HG02678 (cell line): ENCODE measurements around the gene MTX1.
"Not testable (repeated sequence)": the region's sequence is repeated elsewhere in the genome, so short reads cannot be mapped to it uniquely, and the experiment has no call there.

ENCODE experiments used
- ATAC-seq: cut with Tn5 transposase; IDR thresholded peaks from one replicate; pipeline ENCODE4 v1.9.1; 2021; ENCODE audit warnings: mild to moderate bottlenecking, moderate library complexity; ENCODE audit not compliant: unreplicated experiment

Gene MTX1

DNA sequence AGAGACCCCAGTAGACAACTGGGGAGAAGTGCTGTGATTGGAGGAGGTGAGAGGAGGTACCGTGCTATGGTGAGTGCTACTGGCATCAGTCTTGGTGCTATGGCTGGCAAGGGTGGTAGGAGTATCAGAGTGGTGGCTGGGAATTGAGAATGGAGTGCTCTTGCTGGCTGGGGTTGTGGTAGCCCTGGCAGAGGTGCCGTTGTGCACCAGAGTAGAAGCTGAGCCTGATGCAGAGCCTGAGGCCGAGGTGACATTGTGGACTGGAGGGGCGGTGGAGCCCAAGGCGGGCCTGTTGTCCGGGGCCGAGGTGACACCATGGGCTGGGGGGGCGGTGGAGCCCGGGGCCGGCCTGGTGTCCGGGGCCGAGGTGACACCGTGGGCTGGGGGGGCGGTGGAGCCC is 20.2 kb upstream of the MTX1 start:
- ATAC-seq: no peak

DNA sequence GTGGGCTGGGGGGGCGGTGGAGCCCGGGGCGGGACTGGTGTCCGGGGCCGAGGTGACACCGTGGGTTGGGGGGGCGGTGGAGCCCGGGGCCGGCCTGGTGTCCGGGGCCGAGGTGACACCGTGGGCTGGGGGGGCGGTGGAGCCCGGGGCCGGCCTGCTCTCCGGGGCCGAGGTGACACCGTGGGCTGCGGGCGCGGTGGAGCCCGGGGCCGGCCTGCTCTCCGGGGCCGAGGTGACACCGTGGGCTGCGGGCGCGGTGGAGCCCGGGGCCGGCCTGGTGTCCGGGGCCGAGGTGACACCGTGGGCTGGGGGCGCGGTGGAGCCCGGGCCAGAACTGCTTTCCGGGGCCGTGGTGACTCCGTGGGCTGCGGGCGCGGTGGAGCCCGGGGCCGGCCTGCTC is 18.6 kb upstream of the MTX1 start:
- not testable (repeated sequence) for ATAC-seq

GRCh38 chr1:155191904-155192303 is 16.6 kb upstream of the MTX1 start:
- ATAC-seq: no peak

DNA sequence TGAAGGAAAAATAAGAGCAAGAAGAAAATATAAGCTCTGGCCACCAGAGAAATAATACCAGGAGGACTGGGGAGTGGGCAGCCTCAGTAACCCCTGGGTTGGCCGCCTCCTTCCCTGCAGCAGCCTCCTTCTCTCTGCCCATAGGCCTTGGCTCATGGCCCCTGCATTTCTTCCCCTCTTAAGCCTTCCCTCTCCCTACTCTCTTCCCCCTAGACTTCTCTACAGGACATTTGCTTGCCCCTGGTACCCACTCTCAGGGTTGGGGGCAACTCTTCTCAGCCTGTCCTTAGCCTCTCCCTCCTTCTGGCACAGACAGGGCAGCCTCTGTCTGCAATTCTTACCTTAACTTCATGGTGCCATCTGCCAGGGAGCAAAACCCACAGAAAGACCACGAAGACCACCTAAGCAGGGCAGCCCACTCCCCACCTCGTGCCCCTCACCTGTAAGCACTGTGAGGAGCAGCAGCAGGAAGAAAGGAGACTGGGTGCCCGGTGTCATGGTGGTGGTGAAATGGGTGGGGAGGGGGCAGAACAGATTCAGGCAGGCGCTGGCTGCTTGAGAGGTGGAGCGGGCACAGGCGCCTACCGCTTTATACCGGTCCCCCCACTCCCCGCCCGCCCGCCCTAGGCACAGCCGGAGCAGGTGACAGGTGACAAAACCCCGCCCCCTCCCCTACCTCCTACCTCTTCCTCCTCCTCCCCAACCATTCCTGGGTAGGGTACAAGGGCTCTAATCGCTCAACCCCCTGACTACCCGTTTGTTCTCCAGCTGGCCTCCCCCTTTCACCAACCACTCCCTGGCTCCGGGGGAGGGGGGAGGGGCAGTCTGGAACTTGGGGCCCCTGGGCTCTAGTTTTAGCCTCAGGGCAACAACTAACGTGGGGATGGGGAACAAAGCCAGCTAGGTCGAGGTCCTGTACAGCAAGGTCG is 15.9 kb upstream of the MTX1 start:
- ATAC-seq: no peak

DNA sequence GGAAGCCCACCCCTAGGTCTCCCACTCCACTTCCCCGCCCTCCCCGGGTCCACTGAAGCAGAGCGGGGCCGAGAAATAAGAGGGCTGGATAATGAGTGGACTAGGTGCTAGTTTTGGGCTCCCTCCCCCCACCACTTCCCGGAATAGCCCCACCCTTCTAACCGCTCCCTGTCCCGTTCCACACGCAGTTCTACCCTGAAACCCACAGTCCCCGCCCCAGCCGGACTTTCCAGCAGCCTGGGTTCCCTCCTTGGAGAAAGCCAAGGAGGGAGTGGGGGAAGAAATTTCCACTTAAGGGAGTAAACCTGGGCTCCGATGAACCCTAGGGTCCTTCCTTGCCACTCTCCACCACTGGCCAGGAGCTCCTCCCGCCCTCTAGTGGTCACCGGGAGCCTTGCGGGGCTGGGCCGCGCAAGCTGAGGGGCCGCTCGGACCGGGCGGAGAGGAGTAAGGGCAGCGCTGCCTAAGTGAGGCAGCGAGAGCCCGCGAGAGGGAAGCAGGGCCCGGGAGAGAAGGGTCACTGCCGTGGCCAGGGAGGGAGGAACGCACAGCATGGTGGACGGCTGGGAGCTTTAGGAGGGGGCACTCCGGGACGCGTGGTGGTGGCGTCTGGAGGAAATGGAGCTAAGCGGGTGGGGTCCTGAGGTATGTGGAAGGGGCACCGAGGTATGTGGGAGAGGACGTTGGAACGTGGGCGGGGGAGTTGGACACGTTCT is 15.1 kb upstream of the MTX1 start:
- ATAC-seq: peak; percentile 81

DNA sequence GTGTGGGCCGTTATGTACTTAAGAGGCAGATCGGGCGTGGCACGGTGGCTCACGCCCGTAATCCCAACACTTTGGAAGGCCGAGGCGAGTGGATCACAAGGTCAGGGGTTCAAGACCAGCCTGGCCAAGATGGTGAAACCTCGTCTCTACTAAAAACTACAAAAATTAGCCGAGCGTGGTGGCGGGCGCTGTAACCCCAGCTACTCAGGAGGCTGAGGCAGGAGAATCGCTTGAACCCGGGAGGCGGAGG is 14.6 kb upstream of the MTX1 start:
- not testable (repeated sequence) for ATAC-seq

DNA sequence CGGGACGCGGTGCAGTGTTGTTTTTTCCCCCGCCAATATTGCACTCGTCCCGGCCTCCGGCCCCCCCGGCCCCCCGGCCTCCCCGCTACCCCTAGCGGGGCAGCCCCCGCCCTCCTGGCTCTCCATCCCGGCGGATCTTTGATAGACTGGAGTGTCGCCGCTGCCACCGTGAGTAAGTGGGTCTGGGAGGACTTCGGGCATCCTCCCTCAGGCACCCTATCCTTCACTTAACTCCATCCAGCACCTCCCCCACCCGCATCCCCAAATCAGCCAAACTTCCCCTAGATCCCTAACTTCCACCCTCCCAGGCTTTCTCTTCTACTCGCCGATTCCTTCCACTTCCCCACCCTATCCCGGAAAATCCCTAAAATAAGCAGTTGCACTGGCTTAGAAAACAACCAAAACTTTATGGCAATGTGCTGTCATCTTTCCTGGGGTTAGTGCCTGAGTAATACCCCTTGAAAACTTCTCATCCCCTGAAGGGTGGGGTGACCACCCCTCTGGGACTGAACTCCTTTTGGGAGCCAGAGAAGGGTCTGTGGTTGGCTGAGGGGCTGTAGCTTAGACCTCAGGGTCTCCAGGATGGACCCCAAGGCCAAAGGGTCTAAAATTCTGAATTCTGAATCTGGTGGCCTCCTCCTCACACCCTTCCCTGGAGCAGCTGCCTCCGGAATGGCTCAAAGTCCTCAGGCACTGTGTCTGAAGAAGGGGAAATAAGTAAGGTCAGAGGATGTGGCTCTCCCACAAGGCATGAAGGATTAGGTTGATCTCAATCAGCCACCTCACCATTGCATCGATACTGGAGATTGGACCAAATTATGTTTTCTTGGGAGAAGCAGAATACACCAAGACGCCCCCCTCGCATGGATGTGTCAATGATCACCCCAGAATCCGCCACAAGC is 13.0 kb upstream of the MTX1 start:
- no peak for ATAC-seq

- no peak for ATAC-seq
Observed at GRCh38 chr1:155196103-155196892, 12.2 kb upstream of the MTX1 start.

- ATAC-seq: no peak
Observed at GRCh38 chr1:155196893-155197638, 11.4 kb upstream of the MTX1 start.

- ATAC-seq: no peak
Observed at GRCh38 chr1:155197901-155198546, 10.5 kb upstream of the MTX1 start.

GRCh38 chr1:155198547-155198906 is 10.0 kb upstream of the MTX1 start:
- ATAC-seq: no peak

DNA sequence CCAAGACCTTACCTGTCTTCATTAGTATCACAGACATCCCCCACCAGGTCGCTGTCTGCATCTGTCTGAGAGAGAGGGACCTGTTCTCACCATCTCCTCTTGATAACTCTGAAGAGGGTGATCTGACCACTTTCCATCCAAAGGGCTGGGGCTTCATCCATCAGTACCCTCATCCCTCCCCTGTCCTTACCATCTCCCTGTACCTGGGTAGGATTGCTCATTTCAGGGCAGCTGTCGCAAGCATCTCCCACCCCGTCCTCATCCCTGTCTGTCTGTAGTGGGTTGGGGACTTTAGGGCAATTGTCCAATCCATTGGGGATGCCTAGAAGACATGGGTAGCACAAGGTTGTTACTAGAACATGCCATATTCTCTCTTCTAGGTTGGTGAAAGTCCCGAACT is 8.7 kb upstream of the MTX1 start:
- ATAC-seq: no peak

- ATAC-seq: no peak
Observed at GRCh38 chr1:155200920-155201319, 7.6 kb upstream of the MTX1 start.

DNA sequence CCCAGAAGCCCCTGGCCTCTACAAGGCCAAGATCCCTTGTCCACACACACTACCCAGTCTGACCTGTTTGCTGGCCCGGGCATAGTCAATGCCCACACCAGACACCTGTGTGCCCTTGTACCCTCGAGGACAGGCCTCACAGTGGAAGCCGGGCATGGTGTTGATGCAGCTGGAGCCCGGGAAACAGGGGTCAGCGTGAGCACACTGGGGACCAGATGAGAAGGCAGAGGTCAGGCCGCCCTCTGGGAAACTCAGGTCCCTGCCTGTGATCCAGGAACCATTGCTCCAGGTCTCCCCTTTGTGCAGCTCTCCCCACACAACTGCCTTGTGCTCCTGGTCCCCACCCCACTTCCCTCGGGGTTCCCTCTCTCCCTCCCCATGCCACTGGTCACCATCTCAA is 6.3 kb upstream of the MTX1 start:
- ATAC-seq: no peak

DNA sequence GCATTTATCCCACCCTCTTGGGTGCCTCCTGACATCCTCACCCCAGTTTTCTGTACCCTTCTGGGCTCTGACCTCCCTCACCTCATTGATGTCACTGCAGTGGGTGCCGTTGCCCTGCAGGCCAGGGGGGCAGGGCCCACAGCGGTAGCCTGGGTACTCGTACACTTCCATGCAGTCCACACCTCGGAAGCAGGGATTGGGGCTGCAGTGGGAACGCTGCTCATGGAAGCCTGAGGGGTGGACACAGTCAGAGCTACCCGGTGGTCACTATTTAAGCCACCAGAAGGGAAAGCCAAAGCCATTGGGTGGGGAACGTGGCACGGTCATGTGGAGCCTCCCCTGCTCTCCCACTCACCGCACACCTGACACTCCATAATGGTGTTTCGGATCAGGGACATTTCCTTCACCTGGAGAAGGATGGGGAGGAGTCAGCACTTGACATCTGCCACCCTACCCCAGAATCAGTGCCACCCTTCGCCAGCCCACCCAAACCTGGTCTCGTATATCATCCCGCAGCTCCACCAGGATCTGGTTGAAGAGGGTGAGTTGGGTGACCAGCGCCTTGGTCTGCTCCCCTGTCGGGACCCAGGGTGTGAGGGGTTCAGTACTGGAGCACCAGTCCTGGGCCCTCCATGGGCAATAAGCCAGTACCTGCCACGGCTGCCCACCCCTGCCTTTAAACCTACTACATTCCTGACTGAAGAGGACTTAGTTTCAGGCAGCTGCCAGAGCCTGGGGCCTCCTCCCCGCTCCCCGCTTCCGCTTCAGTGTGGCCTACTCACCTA is 5.6 kb upstream of the MTX1 start:
- ATAC-seq: no peak

- no peak for ATAC-seq
Observed at GRCh38 chr1:155205035-155205434, 3.5 kb upstream of the MTX1 start.

DNA sequence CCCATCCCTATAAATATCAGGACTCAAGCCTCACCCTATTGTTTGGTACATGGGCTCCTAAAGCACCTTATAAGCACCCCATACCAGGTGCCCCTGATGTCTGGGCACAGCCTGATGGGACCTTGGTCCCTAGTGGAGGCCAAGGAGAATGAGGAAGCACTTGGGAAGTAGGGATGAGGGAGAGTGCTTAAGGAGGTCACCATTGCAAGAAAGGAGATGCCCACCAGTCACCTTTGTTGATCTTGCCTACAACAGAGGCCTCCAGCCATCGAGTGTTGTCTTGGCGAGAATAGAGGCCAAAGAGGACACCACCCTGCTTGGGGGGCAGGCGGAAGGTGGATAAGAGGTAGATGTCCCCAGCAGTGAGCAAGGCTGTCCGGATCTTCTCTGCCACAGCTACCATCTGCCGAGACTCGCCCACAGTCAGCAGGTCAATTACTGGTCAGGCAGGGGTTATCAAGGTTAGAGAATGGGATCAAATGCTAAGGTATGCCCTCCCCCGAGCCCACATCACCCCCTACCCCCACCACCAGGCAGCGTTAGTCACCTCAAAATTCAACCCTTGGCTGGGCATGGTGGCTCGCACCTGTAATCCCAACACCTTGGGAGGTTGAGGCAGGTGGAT is 2.4 kb upstream of the MTX1 start:
- ATAC-seq: no peak
